HepG2 (cell line): Measurements from ENCODE around the gene TAF3.

ENCODE experiments used
- CTCF ChIP-seq: sonication (generic); formaldehyde crosslinking; IDR thresholded peaks from 2 replicates; pipeline ENCODE4 v1.5.0; 2020; ENCODE audit warnings: mild to moderate bottlenecking, missing genetic modification reagents, moderate library complexity
- HNF1B ChIP-seq: sonication (generic); formaldehyde crosslinking; IDR thresholded peaks from 2 replicates; pipeline ENCODE4 v1.5.1; 2020; ENCODE audit warnings: mild to moderate bottlenecking, moderate library complexity, missing genetic modification reagents
- JUNB ChIP-seq: sonication (generic); formaldehyde crosslinking; IDR thresholded peaks from 2 replicates; pipeline ENCODE4 v1.8.0; 2022; ENCODE audit warnings: missing genetic modification reagents, mild to moderate bottlenecking, borderline replicate concordance
- MTA1 ChIP-seq: sonication (generic); formaldehyde crosslinking; IDR thresholded peaks from 2 replicates; pipeline ENCODE4 v1.4.0; 2020; ENCODE audit warnings: missing genetic modification reagents, mild to moderate bottlenecking, borderline replicate concordance
- POLR2AphosphoS5 ChIP-seq: IDR thresholded peaks from 2 replicates; pipeline ENCODE4 v1.6.1; 2012; ENCODE audit warnings: low read depth, low read length
- SP1 ChIP-seq, 2 experiments: fragments of 450-650 bp in 1 of 2; sonication (generic) in 1 of 2; formaldehyde crosslinking in 1 of 2; IDR thresholded peaks; 2 replicates each; pipeline versions ENCODE4 v1.4.0 to v1.6.1; 2016 to 2020; ENCODE audit warnings: missing genetic modification reagents in 1 of 2
- XRCC5 ChIP-seq: fragments of 200-400 bp; formaldehyde crosslinking; optimal IDR thresholded peaks from 2 replicates; pipeline ENCODE3; 2017; ENCODE audit warnings: mild to moderate bottlenecking, low read length
- ZNF331 ChIP-seq: sonication (generic); formaldehyde crosslinking; IDR thresholded peaks from 2 replicates; pipeline ENCODE4 v1.4.0; 2020; ENCODE audit warnings: missing genetic modification reagents
- ZNF556 ChIP-seq: sonication (generic); formaldehyde crosslinking; IDR thresholded peaks from 2 replicates; pipeline ENCODE4 v1.4.0; 2020; ENCODE audit warnings: mild to moderate bottlenecking, missing genetic modification reagents, borderline replicate concordance

- TF ChIP-seq JUNB (CRISPR knock-in tag) (no peak), MTA1 (no peak), ZNF556 (CRISPR knock-in tag) (no peak), SP1 (IDR thresholded peaks at IDR 0.05) (no peak), SP1 (CRISPR knock-in tag; IDR thresholded peaks at IDR 0.05) (no peak), POLR2AphosphoS5 (no peak), HNF1B (no peak), CTCF (no peak), ZNF331 (CRISPR knock-in tag) (no peak), XRCC5 (no peak)
Observed at GRCh38 chr10:7960108-7960507, 141.8 kb downstream of the TAF3 start.
